Left hindlimb (tissue), 1 donor: ENCODE results near the gene TMPRSS7.

Experiments
- DNase-seq: peaks from one replicate; pipeline ENCODE4 v3.0.0-alpha.2; 2018

The TMPRSS7 gene

GRCh38 chr3:112034436-112034835, at the start of gene TMPRSS7:
TMPRSS7 (plus strand) TSS chr3:112034736; CDS start chr3:112034846, 110 bp downstream.
- DNase-seq, result no peak

- DNase-seq, result no peak
These were observed 47.7 kb upstream of the TMPRSS7 start for GRCh38 chr3:111986800-111987199.

- no peak for DNase-seq
These were observed 45.4 kb upstream of the TMPRSS7 start for GRCh38 chr3:111989061-111989678.

- DNase-seq, result no peak
These were observed 41.5 kb upstream of the TMPRSS7 start for GRCh38 chr3:111993038-111993437.

GRCh38 chr3:111998636-111999483, 35.7 kb upstream of the TMPRSS7 start, which contains the start of gene TAGLN3:
TAGLN3 (plus strand) TSS chr3:111998922; CDS start chr3:111999423, 501 bp downstream.
- peak; percentile 48 for DNase-seq

GRCh38 chr3:111999484-112000324, 34.8 kb upstream of the TMPRSS7 start:
- no peak for DNase-seq

GRCh38 chr3:112000367-112000771, 34.2 kb upstream of the TMPRSS7 start:
- no peak for DNase-seq

- DNase-seq, result no peak
These were observed 33.6 kb upstream of the TMPRSS7 start for GRCh38 chr3:112000966-112001365.

- no peak for DNase-seq
These were observed 33.0 kb upstream of the TMPRSS7 start for GRCh38 chr3:112001526-112001925.

GRCh38 chr3:112002096-112002971, 32.2 kb upstream of the TMPRSS7 start:
- no peak for DNase-seq

GRCh38 chr3:112003321-112004080, 31.0 kb upstream of the TMPRSS7 start:
- no peak for DNase-seq

- no peak for DNase-seq
These were observed 30.3 kb upstream of the TMPRSS7 start for GRCh38 chr3:112004187-112004586.

GRCh38 chr3:112004669-112005068, 29.9 kb upstream of the TMPRSS7 start:
- DNase-seq, result no peak

- no peak for DNase-seq
These were observed 29.4 kb upstream of the TMPRSS7 start for GRCh38 chr3:112005091-112005672.

GRCh38 chr3:112007633-112008032, 26.9 kb upstream of the TMPRSS7 start:
- DNase-seq, result no peak

- DNase-seq, result no peak
These were observed 24.9 kb upstream of the TMPRSS7 start for GRCh38 chr3:112009670-112010069.

- DNase-seq, result no peak
These were observed 23.9 kb upstream of the TMPRSS7 start for GRCh38 chr3:112010636-112011035.

- DNase-seq, result no peak
These were observed 23.1 kb upstream of the TMPRSS7 start for GRCh38 chr3:112011376-112011940.

GRCh38 chr3:112012205-112012992, 22.1 kb upstream of the TMPRSS7 start:
- no peak for DNase-seq
